Neural cell (in vitro differentiated cells): ENCODE data around the gene WFIKKN1. TPM values are rescaled to one million over a fixed set of nuclear protein-coding genes. Genes with fewer than 3 reads are reported as not detected.

Experiments used
- H2AFZ ChIP-seq: fragments of 200-600, 300-800 bp; sonication (generic), shearing (Covaris generic); 2 replicates; pipeline ENCODE4 v1.6.0; 2014; ENCODE audit warnings: low read depth, mild to moderate bottlenecking, antibody characterized with exemption, low read length, moderate library complexity
- H3F3A ChIP-seq: fragments of 200-600 bp; shearing (Covaris generic); 2 replicates; pipeline ENCODE4 v1.6.1; 2016; ENCODE audit warnings: mild to moderate bottlenecking, moderate library complexity, mixed read lengths, antibody characterized with exemption, low read length; ENCODE audit not compliant: insufficient read depth, poor library complexity, severe bottlenecking
- H3K27ac ChIP-seq: fragments of 200-600, 300-800 bp; sonication (generic), shearing (Covaris generic); 2 replicates; pipeline ENCODE4 v1.5.1; 2014; ENCODE audit warnings: mild to moderate bottlenecking, low read length, moderate library complexity
- H3K27me3 ChIP-seq: fragments of 300-800, 200-600 bp; sonication (generic), shearing (Covaris generic); 2 replicates; pipeline ENCODE4 v1.6.0; 2014; ENCODE audit warnings: mild to moderate bottlenecking, low read depth, low read length, moderate library complexity; ENCODE audit not compliant: insufficient read depth
- H3K36me3 ChIP-seq: fragments of 300-800, 200-600 bp; sonication (generic), shearing (Covaris generic); 2 replicates; pipeline ENCODE4 v1.5.1; 2014; ENCODE audit warnings: mild to moderate bottlenecking, antibody characterized with exemption, low read length, moderate library complexity; ENCODE audit not compliant: insufficient read depth
- H3K4me2 ChIP-seq: fragments of 300-800, 200-600 bp; sonication (generic), shearing (Covaris generic); 2 replicates; pipeline ENCODE4 v1.6.0; 2014; ENCODE audit warnings: mild to moderate bottlenecking, low read length
- H3K4me3 ChIP-seq: fragments of 300-800, 200-600 bp; sonication (generic), shearing (Covaris generic); 2 replicates; pipeline ENCODE4 v1.5.1; 2014; ENCODE audit warnings: mild to moderate bottlenecking, low read length, moderate library complexity
- H3K79me2 ChIP-seq: fragments of 200-600 bp; shearing (Covaris generic); replicated peaks from 2 replicates; pipeline ENCODE4 v1.6.0; 2014; ENCODE audit warnings: mild to moderate bottlenecking, low read length, moderate library complexity; ENCODE audit not compliant: insufficient read depth
- H3K9ac ChIP-seq: fragments of 300-800, 200-600 bp; sonication (generic), shearing (Covaris generic); 2 replicates; pipeline ENCODE4 v1.6.1; 2016; ENCODE audit warnings: mild to moderate bottlenecking, low read length, mixed read lengths
- H3K9me2 ChIP-seq: fragments of 200-600 bp; shearing (Covaris generic); 2 replicates; pipeline ENCODE4 v1.6.1; 2016; ENCODE audit warnings: mild to moderate bottlenecking, low read length, mixed read lengths; ENCODE audit not compliant: insufficient read depth
- H3K9me3 ChIP-seq: fragments of 200-600, 300-800 bp; sonication (generic), shearing (Covaris generic); 2 replicates; pipeline ENCODE4 v1.6.1; 2016; ENCODE audit warnings: mild to moderate bottlenecking, mixed run types, low read length, moderate library complexity, mixed read lengths
- H4K20me1 ChIP-seq: fragments of 200-600 bp; shearing (Covaris generic); 2 replicates; pipeline ENCODE4 v1.6.1; 2016; ENCODE audit warnings: mild to moderate bottlenecking, mixed run types; ENCODE audit not compliant: insufficient read depth
- CTCF ChIP-seq: fragments of 450-650 bp; IDR thresholded peaks from 2 replicates; pipeline ENCODE4 v1.5.1; 2014; ENCODE audit warnings: antibody characterized with exemption, mild to moderate bottlenecking, moderate library complexity; ENCODE audit not compliant: poor library complexity, severe bottlenecking
- EP300 ChIP-seq: fragments of 450-650 bp; conservative IDR thresholded peaks from 2 replicates; pipeline ENCODE4 v1.6.1; 2014; ENCODE audit warnings: antibody characterized with exemption, mild to moderate bottlenecking, moderate library complexity; ENCODE audit not compliant: poor library complexity, severe bottlenecking
- EZH2 ChIP-seq: fragments of 200-600, 300-800 bp; shearing (Covaris generic), sonication (generic); IDR thresholded peaks from 2 replicates; pipeline ENCODE4 v1.6.1; 2014; ENCODE audit warnings: antibody characterized with exemption, low read length, borderline replicate concordance, mild to moderate bottlenecking; ENCODE audit not compliant: insufficient read depth, poor library complexity, severe bottlenecking
- MXI1 ChIP-seq: fragments of 450-650 bp; conservative IDR thresholded peaks from 2 replicates; pipeline ENCODE4 v1.6.1; 2014; ENCODE audit warnings: antibody characterized with exemption, mild to moderate bottlenecking; ENCODE audit not compliant: poor library complexity, severe bottlenecking
- POLR2AphosphoS5 ChIP-seq: IDR thresholded peaks from 2 replicates; pipeline ENCODE4 v1.6.1; 2012
- RAD21 ChIP-seq: fragments of 450-650 bp; conservative IDR thresholded peaks from 2 replicates; pipeline ENCODE4 v1.6.1; 2014; ENCODE audit warnings: antibody characterized with exemption, mild to moderate bottlenecking, moderate library complexity
- REST ChIP-seq: IDR thresholded peaks from 2 replicates; pipeline ENCODE4 v1.6.1; 2012; ENCODE audit warnings: borderline replicate concordance
- SMC3 ChIP-seq: fragments of 450-650 bp; conservative IDR thresholded peaks from 2 replicates; pipeline ENCODE4 v1.6.1; 2014; ENCODE audit warnings: antibody characterized with exemption, mild to moderate bottlenecking, moderate library complexity; ENCODE audit not compliant: poor library complexity
- TAF1 ChIP-seq: IDR thresholded peaks from 2 replicates; pipeline ENCODE4 v1.6.1; 2012; ENCODE audit warnings: low read depth
- polyA plus RNA-seq: library from polyadenylated mRNA; depleted of rRNA; stranded (reverse); fragments of >200 nt; gene quantifications from 2 replicates; pipeline ENCODE4 v1.2.3, GENCODE V29; 2014

Gene WFIKKN1
- polyA plus RNA-seq, 1 donor from 2014 or later = 0.43 TPM

GRCh38 chr16:676913-677312 is 46.1 kb downstream of the WFIKKN1 start:
- TF ChIP-seq CTCF = no peak
- TF ChIP-seq EP300 = no peak
- TF ChIP-seq SMC3 = no peak
- no peak for TF ChIP-seq MXI1
- no peak for TF ChIP-seq POLR2AphosphoS5
- no peak for TF ChIP-seq RAD21
- TF ChIP-seq EZH2 = no peak
- TF ChIP-seq REST = no peak
- no peak for TF ChIP-seq TAF1
- peaks cover 11% of the 10 kb centered on the region for H3K79me2 ChIP-seq
- peaks cover 6% of the 10 kb centered on the region for H4K20me1 ChIP-seq
- no peaks in the 10 kb centered on the region for H3F3A ChIP-seq
- no peaks in the 10 kb centered on the region for H3K36me3 ChIP-seq
- no peak overlapping the region for H3K4me2 ChIP-seq
- H3K27ac ChIP-seq = no peak overlapping the region
- H3K27me3 ChIP-seq = peaks cover 3% of the 10 kb centered on the region
- H3K4me3 ChIP-seq = no peak overlapping the region
- no peaks in the 10 kb centered on the region for H3K9me3 ChIP-seq
- H3K9ac ChIP-seq = no peak overlapping the region
- H3K9me2 ChIP-seq = no peaks in the 10 kb centered on the region
- H2AFZ ChIP-seq = no peak overlapping the region

DNA sequence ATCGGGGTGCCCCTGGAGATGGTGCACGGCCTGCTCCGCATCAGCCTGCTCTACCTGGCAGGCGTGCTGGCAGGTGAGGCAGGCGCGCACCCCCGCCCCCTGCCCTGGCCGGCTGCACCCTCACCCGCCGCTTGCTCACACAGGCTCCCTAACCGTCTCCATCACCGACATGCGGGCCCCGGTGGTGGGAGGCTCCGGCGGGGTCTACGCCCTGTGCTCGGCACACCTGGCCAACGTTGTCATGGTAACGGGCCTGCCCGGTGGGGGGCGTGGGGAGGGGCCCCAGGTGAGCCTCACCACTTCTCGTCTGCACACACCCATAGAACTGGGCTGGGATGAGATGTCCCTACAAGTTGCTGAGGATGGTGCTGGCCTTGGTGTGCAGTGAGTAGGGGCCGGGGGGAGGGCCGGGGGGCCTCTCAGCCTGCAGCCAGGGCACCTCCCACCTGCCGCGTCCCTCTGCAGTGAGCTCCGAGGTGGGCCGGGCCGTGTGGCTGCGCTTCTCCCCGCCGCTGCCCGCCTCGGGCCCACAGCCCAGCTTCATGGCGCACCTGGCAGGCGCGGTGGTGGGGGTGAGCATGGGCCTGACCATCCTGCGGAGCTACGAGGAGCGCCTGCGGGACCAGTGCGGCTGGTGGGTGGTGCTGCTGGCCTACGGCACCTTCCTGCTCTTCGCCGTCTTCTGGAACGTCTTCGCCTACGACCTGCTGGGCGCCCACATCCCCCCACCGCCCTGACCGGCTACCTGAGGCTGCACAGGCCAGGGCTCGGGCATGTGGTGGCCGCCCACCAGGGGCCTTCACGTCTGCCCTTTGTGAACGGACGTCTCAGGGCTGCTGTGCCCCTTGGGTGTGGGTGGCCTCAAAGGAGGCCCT is 46.8 kb downstream of the WFIKKN1 start:
- H3F3A ChIP-seq = no peaks in the 10 kb centered on the region
- H3K9ac ChIP-seq = no peak overlapping the region
- no peaks in the 10 kb centered on the region for H3K9me3 ChIP-seq
- H3K79me2 ChIP-seq = peaks cover 14% of the 10 kb centered on the region
- no peaks in the 10 kb centered on the region for H3K9me2 ChIP-seq
- no peak overlapping the region for H3K27ac ChIP-seq
- H3K4me3 ChIP-seq = no peak overlapping the region
- TF ChIP-seq POLR2AphosphoS5 (no peak), MXI1 (no peak), EZH2 (no peak), REST (no peak), TAF1 (no peak), RAD21 (no peak), EP300 (no peak), CTCF (no peak), SMC3 (no peak)
- H3K27me3 ChIP-seq = peaks cover 3% of the 10 kb centered on the region
- H3K4me2 ChIP-seq = no peak overlapping the region
- H3K36me3 ChIP-seq = no peaks in the 10 kb centered on the region
- H4K20me1 ChIP-seq = peaks cover 6% of the 10 kb centered on the region
- H2AFZ ChIP-seq = no peak overlapping the region
